GM10266 (cell line): ENCODE data around the gene KRTAP10-3.

Experiments used
- DNase-seq: peaks from one replicate; pipeline ENCODE4 v3.0.0; 2012; ENCODE audit errors: extremely low spot score
- CTCF ChIP-seq: IDR thresholded peaks from 2 replicates; pipeline ENCODE4 v1.5.1; 2012; ENCODE audit warnings: mild to moderate bottlenecking, low read depth; ENCODE audit not compliant: control insufficient read depth, insufficient read depth; ENCODE audit errors: missing control alignments

Gene KRTAP10-3

GRCh38 chr21:44527983-44528633, 30.5 kb downstream of the KRTAP10-3 start:
- no peak for TF ChIP-seq CTCF
- DNase-seq = no peak

- no peak for DNase-seq
- TF ChIP-seq CTCF = no peak
Observed at GRCh38 chr21:44527156-44527982, 31.2 kb downstream of the KRTAP10-3 start.

GRCh38 chr21:44526096-44526997, 32.2 kb downstream of the KRTAP10-3 start:
- no peak for TF ChIP-seq CTCF
- no peak for DNase-seq

GRCh38 chr21:44525391-44526095, 33.1 kb downstream of the KRTAP10-3 start:
- no peak for TF ChIP-seq CTCF
- DNase-seq = no peak

GRCh38 chr21:44524414-44525371, 33.9 kb downstream of the KRTAP10-3 start:
- TF ChIP-seq CTCF = no peak
- DNase-seq = no peak
